GM23248 (cell line): ENCODE results near the gene CD80. TPM values are rescaled to one million over a fixed set of nuclear protein-coding genes. Genes with fewer than 3 reads are reported as not detected.

Experiments used
- DNase-seq: peaks from one replicate; pipeline ENCODE4 v3.0.0-alpha.2; 2015
- H2AFZ ChIP-seq: fragments of 200-600 bp; sonication (generic); 2 replicates; pipeline ENCODE4 v1.6.1; 2016; ENCODE audit warnings: antibody characterized with exemption
- H3F3A ChIP-seq: fragments of 200-600 bp; sonication (generic); 2 replicates; pipeline ENCODE4 v1.6.1; 2016; ENCODE audit warnings: mild to moderate bottlenecking, antibody characterized with exemption, mixed run types; ENCODE audit not compliant: insufficient read depth
- H3K27ac ChIP-seq: fragments of 200-600 bp; sonication (generic); 2 replicates; pipeline ENCODE4 v1.5.1; 2016; ENCODE audit warnings: mild to moderate bottlenecking
- H3K27me3 ChIP-seq: fragments of 200-600 bp; sonication (generic); replicated peaks from 2 replicates; pipeline ENCODE4 v1.6.1; 2016; ENCODE audit warnings: mild to moderate bottlenecking; ENCODE audit not compliant: insufficient read depth
- H3K36me3 ChIP-seq: fragments of 200-600 bp; sonication (generic); 2 replicates; pipeline ENCODE4 v1.6.1; 2016; ENCODE audit warnings: low read depth, mild to moderate bottlenecking
- H3K4me1 ChIP-seq: fragments of 200-600 bp; sonication (generic); 2 replicates; pipeline ENCODE4 v1.6.1; 2016; ENCODE audit warnings: mild to moderate bottlenecking; ENCODE audit not compliant: insufficient read depth
- H3K4me2 ChIP-seq: fragments of 200-600 bp; sonication (generic); one replicate; pipeline ENCODE4 v1.6.1; 2016; ENCODE audit warnings: mild to moderate bottlenecking; ENCODE audit not compliant: unreplicated experiment
- H3K4me3 ChIP-seq: fragments of 200-600 bp; sonication (generic); 2 replicates; pipeline ENCODE4 v1.5.1; 2016; ENCODE audit warnings: mild to moderate bottlenecking
- H3K79me2 ChIP-seq: fragments of 200-600 bp; sonication (generic); 2 replicates; pipeline ENCODE4 v1.6.1; 2016; ENCODE audit warnings: mild to moderate bottlenecking; ENCODE audit not compliant: insufficient read depth
- H3K9ac ChIP-seq: fragments of 200-600 bp; sonication (generic); 2 replicates; pipeline ENCODE4 v1.6.1; 2016; ENCODE audit warnings: mild to moderate bottlenecking
- H3K9me2 ChIP-seq: fragments of 200-600 bp; sonication (generic); 2 replicates; pipeline ENCODE4 v1.6.1; 2016; ENCODE audit warnings: mixed run types, mild to moderate bottlenecking, moderate library complexity; ENCODE audit not compliant: insufficient read depth
- H3K9me3 ChIP-seq: fragments of 200-600 bp; sonication (generic); one replicate; pipeline ENCODE4 v1.6.1; 2017; ENCODE audit warnings: low read depth
- H4K20me1 ChIP-seq: fragments of 200-600 bp; sonication (generic); 2 replicates; pipeline ENCODE4 v1.6.0; 2016; ENCODE audit not compliant: insufficient read depth
- EZH2 ChIP-seq: fragments of 200-600 bp; sonication (generic); IDR thresholded peaks from 2 replicates; pipeline ENCODE4 v1.6.1; 2018; ENCODE audit warnings: antibody characterized with exemption, mild to moderate bottlenecking; ENCODE audit not compliant: insufficient read depth, poor library complexity, severe bottlenecking
- EZH2phosphoT487 ChIP-seq: fragments of 200-600 bp; sonication (generic); IDR thresholded peaks from 2 replicates; pipeline ENCODE4 v1.6.1; 2018; ENCODE audit warnings: antibody characterized with exemption, moderate library complexity, mild to moderate bottlenecking, low read depth; ENCODE audit not compliant: insufficient read depth
- WGBS, 2 experiments: methylation state at CpG; one replicate each; pipeline ENCODE4 v1.1.6; 2015 to 2017; ENCODE audit warnings: low lambda C conversion rate in 2 of 2, low coverage in 1 of 2; ENCODE audit errors: missing lambda C conversion rate in 2 of 2; 5-methylcytosine and 5-hydroxymethylcytosine counted together
- in situ Hi-C: fragments of 300-500 bp; cut with MboI; formaldehyde crosslinking; loops from 2 replicates; pipeline ENCODE4 v1.15.0; 2020
- polyA plus RNA-seq: library from polyadenylated mRNA; unstranded; fragments of >200 nt; fragmentation: Nextera tagmentation; extraction: Ambion mirVana; gene quantifications from 2 replicates; pipeline ENCODE4 v1.2.1, GENCODE V29; 2016
- total RNA-seq: library from RNA; depleted of rRNA; stranded (reverse); fragments of >200 nt; shearing (Covaris generic); gene quantifications from 2 replicates; pipeline ENCODE4 v1.2.3, GENCODE V29; 2014

CD80 gene
- total and polyA plus RNA-seq, 2 experiments from 2014 or later, result not detected

GRCh38 chr3:119601154-119601553, 41.7 kb upstream of the CD80 start:
- H3K9me2 ChIP-seq, result no peaks in the 10 kb centered on the region
- H3K4me2 ChIP-seq, result no peak overlapping the region
- 60 to 74% methylated on average over 3 of the region's 3 CpGs for WGBS, 2 experiments
- no peak overlapping the region for H3K4me3 ChIP-seq
- H2AFZ ChIP-seq, result no peak overlapping the region
- no peak for DNase-seq
- H3K79me2 ChIP-seq, result no peaks in the 10 kb centered on the region
- no peaks in the 10 kb centered on the region for H3F3A ChIP-seq
- peaks cover 8% of the 10 kb centered on the region; the same call in 1 of the 2 replicates for H3K4me1 ChIP-seq
- no peaks in the 10 kb centered on the region for H3K36me3 ChIP-seq
- H4K20me1 ChIP-seq, result no peaks in the 10 kb centered on the region
- no peaks in the 10 kb centered on the region for H3K9me3 ChIP-seq
- in situ Hi-C loops, result no loop called here
- TF ChIP-seq EZH2 (no peak), EZH2phosphoT487 (no peak)
- H3K27me3 ChIP-seq, result no peaks in the 10 kb centered on the region
- H3K27ac ChIP-seq, result no peak overlapping the region
- no peak overlapping the region for H3K9ac ChIP-seq

DNA sequence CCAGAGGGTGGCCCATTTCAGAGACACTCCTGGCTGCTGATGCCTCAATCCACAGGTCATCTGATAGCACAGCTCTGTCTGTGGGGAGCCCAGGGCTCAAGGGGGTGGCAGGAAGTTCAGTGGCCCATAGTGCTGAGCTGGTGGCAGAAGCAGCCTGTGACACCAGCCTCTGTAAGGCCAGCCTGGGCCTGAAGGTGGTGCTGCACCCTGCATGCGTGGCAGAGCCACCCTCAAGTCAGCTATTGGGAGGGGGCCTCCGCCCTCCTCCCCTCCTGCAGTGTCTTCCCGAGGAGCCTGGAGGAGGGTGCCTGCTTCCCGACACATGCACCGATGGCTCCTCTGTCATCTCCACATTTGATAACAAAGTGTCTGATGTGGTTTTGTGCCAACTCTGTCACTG, 41.3 kb upstream of the CD80 start:
- Histone ChIP-seq H3K4me1 (peaks cover 8% of the 10 kb centered on the region; the same call in 1 of the 2 replicates), H3K9ac (no peak overlapping the region), H3K27ac (no peak overlapping the region), H3K36me3 (no peaks in the 10 kb centered on the region), H3K9me2 (no peaks in the 10 kb centered on the region), H3K27me3 (no peaks in the 10 kb centered on the region), H4K20me1 (no peaks in the 10 kb centered on the region), H3K79me2 (no peaks in the 10 kb centered on the region), H3K9me3 (no peaks in the 10 kb centered on the region), H3K4me3 (no peak overlapping the region), H3K4me2 (no peak overlapping the region), H3F3A (no peaks in the 10 kb centered on the region), H2AFZ (no peak overlapping the region)
- DNase-seq, result peak; percentile 25
- in situ Hi-C loops, result no loop called here
- WGBS, 2 experiments, result 36 to 43% methylated on average over 5 of the region's 5 CpGs
- TF ChIP-seq EZH2phosphoT487 (no peak), EZH2 (no peak)

DNA sequence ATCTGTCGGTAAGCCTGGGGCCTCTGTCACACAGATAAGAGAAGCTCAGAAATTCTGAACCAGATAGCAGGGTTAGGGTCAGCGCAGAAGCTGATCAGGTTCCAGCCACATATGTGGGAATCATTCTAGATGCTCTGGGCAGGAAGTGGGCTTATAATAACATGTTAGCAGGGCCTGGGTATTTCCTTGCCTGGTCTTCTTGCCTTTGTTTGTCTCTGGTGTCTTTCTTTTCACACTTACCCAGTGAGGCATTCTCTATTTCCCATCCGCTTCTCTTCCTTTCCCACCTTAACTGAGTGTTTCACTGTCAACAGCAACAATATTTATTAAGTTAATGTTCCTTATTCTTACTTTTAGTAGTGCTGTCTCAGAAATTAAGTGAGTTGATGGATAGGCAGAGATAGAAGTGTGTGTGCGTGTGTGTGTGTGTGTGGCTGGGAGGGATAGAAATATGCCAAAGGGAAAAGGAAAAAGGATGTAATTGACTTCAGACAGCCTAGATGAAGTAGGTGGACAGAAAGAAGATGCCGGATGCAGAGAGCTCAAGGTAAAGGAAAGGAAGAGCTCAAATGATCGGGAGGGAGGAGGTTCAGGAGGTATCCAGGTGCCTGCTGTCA, 40.3 kb upstream of the CD80 start:
- TF ChIP-seq EZH2, result no peak
- TF ChIP-seq EZH2phosphoT487, result no peak
- Histone ChIP-seq H3K79me2 (no peaks in the 10 kb centered on the region), H3K9me2 (no peaks in the 10 kb centered on the region), H3K4me3 (no peak overlapping the region), H3K4me1 (peaks cover under 1% of the 10 kb centered on the region; the same call in 1 of the 2 replicates), H3K27me3 (no peaks in the 10 kb centered on the region), H4K20me1 (no peaks in the 10 kb centered on the region), H3K27ac (no peak overlapping the region), H3K9me3 (no peaks in the 10 kb centered on the region), H3K36me3 (no peaks in the 10 kb centered on the region), H2AFZ (no peak overlapping the region), H3K4me2 (no peak overlapping the region), H3K9ac (no peak overlapping the region), H3F3A (no peaks in the 10 kb centered on the region)
- in situ Hi-C loops, result no loop called here
- 81 to 86% methylated on average over 6 of the region's 6 CpGs for WGBS, 2 experiments
- no peak for DNase-seq

DNA sequence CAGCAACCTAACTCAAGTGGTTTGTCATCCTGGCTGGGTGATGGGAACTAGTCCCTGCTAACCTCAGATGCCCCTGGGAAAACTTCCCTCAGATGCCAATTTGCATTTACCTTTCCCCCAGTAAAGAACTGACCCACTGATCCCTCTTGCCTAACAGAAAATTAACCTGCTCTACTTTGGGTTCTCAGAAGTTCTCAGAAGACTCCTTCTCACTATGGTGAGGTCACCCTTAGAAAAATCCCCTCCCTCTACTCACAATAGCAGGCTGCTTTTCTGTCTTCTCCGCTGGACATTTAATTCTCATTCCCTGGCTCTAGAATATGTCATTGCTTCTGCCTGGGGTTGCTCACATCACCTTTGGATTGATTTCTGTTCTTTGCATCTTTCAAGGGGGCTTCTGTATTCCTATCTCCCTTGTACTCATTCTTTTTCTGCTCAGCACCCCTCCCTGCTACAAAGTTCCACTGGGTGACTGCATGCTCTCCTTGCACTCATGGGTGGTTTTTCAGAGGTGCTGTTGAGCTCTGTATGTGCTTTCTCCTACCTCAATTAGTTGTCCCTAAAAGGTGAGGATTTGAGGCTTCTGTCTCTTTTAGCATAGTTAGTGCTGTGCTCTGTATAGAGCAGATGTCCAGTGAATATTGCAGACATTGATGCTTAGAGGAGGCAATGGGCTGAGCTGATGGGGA, 39.1 kb upstream of the CD80 start:
- Histone ChIP-seq H3K9me3 (no peaks in the 10 kb centered on the region), H3K4me3 (no peak overlapping the region), H3K4me2 (no peak overlapping the region), H3K36me3 (no peaks in the 10 kb centered on the region), H3K4me1 (no peaks in the 10 kb centered on the region), H3K27ac (no peak overlapping the region), H3K9me2 (no peaks in the 10 kb centered on the region), H4K20me1 (no peaks in the 10 kb centered on the region), H2AFZ (no peak overlapping the region), H3K27me3 (no peaks in the 10 kb centered on the region), H3F3A (no peaks in the 10 kb centered on the region), H3K79me2 (no peaks in the 10 kb centered on the region), H3K9ac (no peak overlapping the region)
- in situ Hi-C loops, result no loop called here
- no peak for TF ChIP-seq EZH2
- TF ChIP-seq EZH2phosphoT487, result no peak
- no peak for DNase-seq
- WGBS, 2 experiments, result 97 to 100% methylated on average over 1 of the region's 1 CpG
